Measurements from ENCODE around the gene KCNH4. TPM values are rescaled to one million over a fixed set of nuclear protein-coding genes. Genes with fewer than 3 reads are reported as not detected.

Gene KCNH4
- total and polyA plus RNA-seq, 11 donors: 0.07 to 0.28 (median 0.11) TPM; not detected in 1

GRCh38 chr17:42114118-42114517 is 66.8 kb downstream of the KCNH4 start:
- intact Hi-C loops (cut with DNase I): loop anchor here in 2 of 10 donors (5.0 to 10.0 kb wide), 2 partner anchors 47 to 49 kb away; no protein-coding TSS in a partner anchor
- Histone ChIP-seq H3K36me3 (peaks cover 0 to 61% (median 22%) of the 10 kb centered on the region in 9 donors), H3K9me3 (no peaks in the 10 kb centered on the region), H3K27ac (no peak overlapping the region), H3K27me3 (no peaks in the 10 kb centered on the region), H3K4me1 (peaks cover 0 to 33% (median 16%) of the 10 kb centered on the region in 12 donors), H3K4me3 (no peak overlapping the region)
- no peak for TF ChIP-seq POLR2A (IDR thresholded peaks at IDR 0.05)
- DNase-seq (no peak), ATAC-seq (no peak)
- WGBS, 4 donors: 86 to 93% (median 92%) methylated on average over 9 of the region's 9 CpGs

- ATAC-seq (no peak), DNase-seq (peak in 1 of 5 donors; percentile 59)
- intact Hi-C loops (cut with DNase I): loop anchor here in 3 of 10 donors (2.0 to 10.0 kb wide), 3 partner anchors 46 to 89 kb away; no protein-coding TSS in a partner anchor
- no peak for TF ChIP-seq CTCF (IDR thresholded peaks at IDR 0.05)
- no peak for TF ChIP-seq POLR2A (IDR thresholded peaks at IDR 0.05)
- Histone ChIP-seq H3K36me3 (peaks cover 0 to 60% (median 22%) of the 10 kb centered on the region in 9 donors), H3K9me3 (no peaks in the 10 kb centered on the region), H3K4me1 (peaks cover 0 to 33% (median 16%) of the 10 kb centered on the region in 12 donors), H3K27me3 (no peaks in the 10 kb centered on the region), H3K4me3 (peak overlapping the region in 1 of 12 donors; percentile 82), H3K27ac (peak overlapping the region; percentile 66 to 93 (median 90))
- WGBS, 4 donors: 88 to 94% (median 90%) methylated on average over 25 to 28 of the region's 28 CpGs
Observed at GRCh38 chr17:42113293-42114069, 67.5 kb downstream of the KCNH4 start.

GRCh38 chr17:42112552-42113176 is 68.3 kb downstream of the KCNH4 start, which contains the start of gene DHX58:
DHX58 (minus strand) TSS chr17:42112714; CDS start chr17:42111892, 822 bp downstream.
- Histone ChIP-seq H3K4me3 (peak within 1 kb of the TSS; percentile 42 to 82 (median 62)), H3K27me3 (no peaks in the 10 kb centered on the region), H3K9me3 (no peaks in the 10 kb centered on the region), H3K36me3 (peaks cover 0 to 59% (median 21%) of the 10 kb centered on the region in 9 donors), H3K4me1 (peaks cover 0 to 33% (median 16%) of the 10 kb centered on the region in 12 donors), H3K27ac (peak within 1 kb of the TSS; percentile 66 to 93 (median 90))
- DNase-seq: peak; percentile 71 to 82 (median 76)
- intact Hi-C loops (cut with DNase I): loop anchor here in 3 of 10 donors (2.0 to 10.0 kb wide), 3 partner anchors 45 to 88 kb away; no protein-coding TSS in a partner anchor
- peak in 1 of 2 donors; percentile 56 for TF ChIP-seq POLR2A (IDR thresholded peaks at IDR 0.05)
- no peak for TF ChIP-seq CTCF (IDR thresholded peaks at IDR 0.05)
- peak; percentile 61 to 90 (median 84) for ATAC-seq
- WGBS, 4 donors: 20 to 28% (median 25%) methylated on average over 10 of the region's 10 CpGs

- Histone ChIP-seq H3K27ac (peak overlapping the region; percentile 66 to 93 (median 90)), H3K4me3 (peak overlapping the region; percentile 42 to 82 (median 62)), H3K36me3 (peaks cover 0 to 58% (median 15%) of the 10 kb centered on the region in 9 donors), H3K27me3 (no peaks in the 10 kb centered on the region), H3K4me1 (peaks cover 0 to 32% (median 16%) of the 10 kb centered on the region in 12 donors), H3K9me3 (no peaks in the 10 kb centered on the region)
- intact Hi-C loops (cut with DNase I): loop anchor here in 4 of 10 donors (2.0 to 10.0 kb wide), 4 partner anchors 45 to 149 kb away; no protein-coding TSS in a partner anchor
- TF ChIP-seq POLR2A (IDR thresholded peaks at IDR 0.05) (no peak), CTCF (IDR thresholded peaks at IDR 0.05) (no peak)
- peak in 1 of 5 donors; percentile 26 for DNase-seq
- WGBS, 4 donors: 23 to 44% (median 38%) methylated on average over 11 to 12 of the region's 12 CpGs
- peak; percentile 15 to 55 (median 38) for ATAC-seq
Observed at GRCh38 chr17:42111871-42112551, 68.9 kb downstream of the KCNH4 start.

Data from heart left ventricle (tissue), 16 donors.